Measurements from ENCODE around the gene FLT4.

FLT4 gene

GRCh38 chr5:180586870-180587269, 62.5 kb downstream of the FLT4 start:
- DNase-seq (no peak), ATAC-seq (no peak)
- H3K9me3 Mint-ChIP-seq = no peaks in the 10 kb centered on the region
- H3K4me1 Mint-ChIP-seq = peaks cover 8% of the 10 kb centered on the region
- no peak overlapping the region for H3K4me3 Mint-ChIP-seq
- H3K27me3 Mint-ChIP-seq = peaks cover 67% of the 10 kb centered on the region
- H3K27ac Mint-ChIP-seq = no peak overlapping the region

- DNase-seq = no peak
- Mint-ChIP-seq H3K27ac (peak overlapping the region in 1 of 2 donors; percentile 13), H3K9me3 (no peaks in the 10 kb centered on the region), H3K27me3 (peaks cover 65% of the 10 kb centered on the region), H3K4me1 (peaks cover 8% of the 10 kb centered on the region), H3K4me3 (no peak overlapping the region)
- no peak for ATAC-seq
These were observed 63.2 kb downstream of the FLT4 start for GRCh38 chr5:180586204-180586603.

- no peaks in the 10 kb centered on the region for H3K4me1 Mint-ChIP-seq
These were observed 65.7 kb downstream of the FLT4 start for GRCh38 chr5:180583738-180584137.

GRCh38 chr5:180580681-180581080, 68.7 kb downstream of the FLT4 start:
- H3K9me3 Mint-ChIP-seq = no peaks in the 10 kb centered on the region
- H3K27me3 Mint-ChIP-seq = peaks cover 25% of the 10 kb centered on the region
- peaks cover 5% of the 10 kb centered on the region for H3K4me1 Mint-ChIP-seq
- no peak overlapping the region for H3K27ac Mint-ChIP-seq
- H3K4me3 Mint-ChIP-seq = no peak overlapping the region
- ATAC-seq (no peak), DNase-seq (no peak)

More at GRCh38 chr5:180583738-180584137, 65.7 kb downstream of the FLT4 start:
- DNase-seq (no peak), ATAC-seq (no peak)
- Mint-ChIP-seq H3K9me3 (no peaks in the 10 kb centered on the region), H3K27me3 (peaks cover 45% of the 10 kb centered on the region), H3K4me3 (no peak overlapping the region), H3K27ac (no peak overlapping the region)

GRCh38 chr5:180575571-180575970, 73.8 kb downstream of the FLT4 start:
- DNase-seq = no peak
- H3K9me3 Mint-ChIP-seq = no peaks in the 10 kb centered on the region
- H3K27ac Mint-ChIP-seq = no peak overlapping the region
- H3K4me1 Mint-ChIP-seq = peaks cover 12% of the 10 kb centered on the region
- ATAC-seq = no peak
- no peak overlapping the region for H3K4me3 Mint-ChIP-seq
- H3K27me3 Mint-ChIP-seq = no peaks in the 10 kb centered on the region

GRCh38 chr5:180568914-180569313, 80.5 kb downstream of the FLT4 start:
- DNase-seq (no peak), ATAC-seq (peak; percentile 63)
- Mint-ChIP-seq H3K27ac (no peak overlapping the region), H3K27me3 (no peaks in the 10 kb centered on the region), H3K9me3 (no peaks in the 10 kb centered on the region), H3K4me1 (peaks cover 35% of the 10 kb centered on the region), H3K4me3 (peak overlapping the region; percentile 37 to 45)

- DNase-seq (no peak), ATAC-seq (peak; percentile 35)
- H3K9me3 Mint-ChIP-seq = peaks cover 0 to 4% of the 10 kb centered on the region in 2 donors
- H3K4me3 Mint-ChIP-seq = peak overlapping the region; percentile 11 to 14
- peaks cover 66% of the 10 kb centered on the region for H3K4me1 Mint-ChIP-seq
- no peaks in the 10 kb centered on the region for H3K27me3 Mint-ChIP-seq
- no peak overlapping the region for H3K27ac Mint-ChIP-seq
These were observed 85.4 kb downstream of the FLT4 start for GRCh38 chr5:180563994-180564393.

GRCh38 chr5:180558232-180558631, 91.2 kb downstream of the FLT4 start:
- Mint-ChIP-seq H3K27me3 (no peaks in the 10 kb centered on the region), H3K9me3 (peaks cover 0 to 4% of the 10 kb centered on the region in 2 donors), H3K4me1 (peaks cover 40% of the 10 kb centered on the region), H3K27ac (peak overlapping the region in 1 of 2 donors; percentile 20), H3K4me3 (no peak overlapping the region)
- DNase-seq (no peak), ATAC-seq (no peak)

- H3K9me3 Mint-ChIP-seq = peaks cover 0 to 4% of the 10 kb centered on the region in 2 donors
- DNase-seq (no peak), ATAC-seq (peak; percentile 75)
- peaks cover 31% of the 10 kb centered on the region for H3K4me1 Mint-ChIP-seq
- peak overlapping the region in 1 of 2 donors; percentile 24 for H3K27ac Mint-ChIP-seq
- no peaks in the 10 kb centered on the region for H3K27me3 Mint-ChIP-seq
- H3K4me3 Mint-ChIP-seq = no peak overlapping the region
These were observed 92.1 kb downstream of the FLT4 start for GRCh38 chr5:180557217-180557809.

- Mint-ChIP-seq H3K27me3 (no peaks in the 10 kb centered on the region), H3K4me3 (no peak overlapping the region), H3K4me1 (peaks cover 11% of the 10 kb centered on the region), H3K27ac (no peak overlapping the region), H3K9me3 (peaks cover 0 to 2% of the 10 kb centered on the region in 2 donors)
- ATAC-seq (no peak), DNase-seq (no peak)
These were observed 94.1 kb downstream of the FLT4 start for GRCh38 chr5:180555168-180555921.

GRCh38 chr5:180553530-180553929, 95.9 kb downstream of the FLT4 start:
- ATAC-seq (no peak), DNase-seq (no peak)
- Mint-ChIP-seq H3K4me3 (no peak overlapping the region), H3K4me1 (peaks cover 14% of the 10 kb centered on the region), H3K27ac (no peak overlapping the region), H3K9me3 (no peaks in the 10 kb centered on the region), H3K27me3 (no peaks in the 10 kb centered on the region)

All from stimulated activated naive CD8-positive, alpha-beta T cell treated with anti-CD3 and anti-CD28 coated beads, Interleukin-15, amount 100 ng/mL, for 72 hours (primary cell).